IMR-90 (cell line): Measurements from ENCODE around the gene HASPIN. TPM values are rescaled to one million over a fixed set of nuclear protein-coding genes. Genes with fewer than 3 reads are reported as not detected.

ENCODE experiments used
- ATAC-seq: fragments of 200-7000 bp; cut with Tn5 transposase; 2 replicates; pipeline ENCODE4 v1.9.1; 2020; ENCODE audit warnings: low read depth, mild to moderate bottlenecking, moderate library complexity
- BruUV-seq: library from RNA; stranded (reverse); fragments of 400-500 nt; replicated peaks from 2 replicates; lab custom pipeline; 2021; lab: Mats Ljungman, UMichigan
- CTCF ChIA-PET: fragments of 300-600 bp; formaldehyde crosslinking; extraction: SDS; loops from one replicate; lab custom pipeline; 2021; ENCODE audit warnings: antibody characterized with exemption; lab: Yijun Ruan, JAX
- POLR2A ChIA-PET: fragments of 300-600 bp; sonication (Branson Sonifier 250); formaldehyde crosslinking; loops from one replicate; lab custom pipeline; 2022; ENCODE audit warnings: antibody characterized with exemption; ENCODE audit not compliant: unreplicated experiment; lab: Charles Lee
- DNase-seq: peaks from one replicate; pipeline ENCODE4 v3.0.0; 2013
- H2AFZ ChIP-seq: replicated peaks from 2 replicates; pipeline ENCODE3; 2013; ENCODE audit warnings: low read length, mild to moderate bottlenecking; ENCODE audit not compliant: poor library complexity
- H2AK5ac ChIP-seq: 2 replicates; pipeline ENCODE4 v1.6.1; 2013; ENCODE audit warnings: low read depth, low read length, inconsistent platforms
- H2AK9ac ChIP-seq: replicated peaks from 2 replicates; pipeline ENCODE3; 2013; ENCODE audit warnings: mild to moderate bottlenecking, low read depth, low read length, moderate library complexity; ENCODE audit not compliant: poor library complexity
- H2BK120ac ChIP-seq: 2 replicates; pipeline ENCODE4 v1.6.1; 2013; ENCODE audit warnings: low read depth, low read length, inconsistent platforms
- H2BK15ac ChIP-seq: 3 replicates; pipeline ENCODE4 v1.6.1; 2013; ENCODE audit warnings: low read depth, low read length, inconsistent platforms
- H2BK20ac ChIP-seq: 2 replicates; pipeline ENCODE4 v1.6.1; 2013; ENCODE audit warnings: low read depth, mild to moderate bottlenecking, inconsistent platforms, low read length, moderate library complexity
- H2BK5ac ChIP-seq: 2 replicates; pipeline ENCODE4 v1.6.1; 2013; ENCODE audit warnings: mild to moderate bottlenecking, low read depth, low read length, inconsistent platforms; ENCODE audit not compliant: poor library complexity, severe bottlenecking
- H3K14ac ChIP-seq: replicated peaks from 2 replicates; pipeline ENCODE4 v1.6.1; 2013; ENCODE audit warnings: low read depth, low read length, inconsistent platforms
- H3K18ac ChIP-seq: 2 replicates; pipeline ENCODE4 v1.6.1; 2013; ENCODE audit warnings: low read depth, low read length, control low read depth
- H3K23ac ChIP-seq: 2 replicates; pipeline ENCODE4 v1.6.1; 2013; ENCODE audit warnings: low read depth, low read length, inconsistent platforms
- H3K27ac ChIP-seq: 2 replicates; pipeline ENCODE4 v1.5.1; 2013; ENCODE audit warnings: mild to moderate bottlenecking, control low read depth, low read length; ENCODE audit not compliant: insufficient read depth
- H3K27me3 ChIP-seq: 2 replicates; pipeline ENCODE4 v1.6.1; 2013; ENCODE audit warnings: low read length; ENCODE audit not compliant: control insufficient read depth, insufficient read depth
- H3K36me3 ChIP-seq: 2 replicates; pipeline ENCODE4 v1.6.1; 2013; ENCODE audit warnings: low read length, mixed read lengths; ENCODE audit not compliant: control insufficient read depth, insufficient read depth
- H3K4ac ChIP-seq: 2 replicates; pipeline ENCODE4 v1.6.1; 2013; ENCODE audit warnings: low read depth, low read length, inconsistent platforms
- H3K4me1 ChIP-seq: 2 replicates; pipeline ENCODE4 v1.6.1; 2013; ENCODE audit warnings: low read length, mixed read lengths; ENCODE audit not compliant: control insufficient read depth, insufficient read depth
- H3K4me2 ChIP-seq: 2 replicates; pipeline ENCODE4 v1.6.1; 2013; ENCODE audit warnings: low read depth, mild to moderate bottlenecking, control low read depth, low read length, moderate library complexity
- H3K4me3 ChIP-seq: 2 replicates; pipeline ENCODE4 v1.5.1; 2013; ENCODE audit warnings: low read depth, mild to moderate bottlenecking, control low read depth, low read length, moderate library complexity; ENCODE audit not compliant: insufficient read depth
- H3K56ac ChIP-seq: 2 replicates; pipeline ENCODE4 v1.6.1; 2013; ENCODE audit warnings: low read length, inconsistent platforms; ENCODE audit not compliant: insufficient read depth; ENCODE audit errors: extremely low read depth
- H3K79me1 ChIP-seq, 2 experiments: 2 replicates each; pipeline ENCODE4 v1.6.1; 2013; ENCODE audit warnings: low read length in 2 of 2, inconsistent platforms in 1 of 2, low read depth in 1 of 2
- H3K9ac ChIP-seq: 2 replicates; pipeline ENCODE4 v1.6.1; 2013; ENCODE audit warnings: low read depth, low read length, control low read depth
- H3K9me1 ChIP-seq: 2 replicates; pipeline ENCODE4 v1.6.1; 2013; ENCODE audit warnings: low read length, inconsistent platforms; ENCODE audit not compliant: insufficient read depth
- H3K9me3 ChIP-seq: 2 replicates; pipeline ENCODE4 v1.6.1; 2013; ENCODE audit warnings: low read length; ENCODE audit not compliant: control insufficient read depth, insufficient read depth
- H4K20me1 ChIP-seq: 2 replicates; pipeline ENCODE4 v1.6.1; 2013; ENCODE audit warnings: low read length, inconsistent platforms; ENCODE audit not compliant: insufficient read depth
- H4K5ac ChIP-seq: 2 replicates; pipeline ENCODE4 v1.6.1; 2013; ENCODE audit warnings: mild to moderate bottlenecking, low read depth, low read length, control low read depth
- H4K8ac ChIP-seq, 2 experiments: 2 replicates each; pipeline ENCODE4 v1.6.1; 2013; ENCODE audit warnings: low read depth in 2 of 2, low read length in 2 of 2, control low read depth in 1 of 2, inconsistent platforms in 1 of 2
- H4K91ac ChIP-seq: 2 replicates; pipeline ENCODE4 v1.6.1; 2013; ENCODE audit warnings: low read depth, low read length, inconsistent platforms; ENCODE audit not compliant: insufficient read depth
- BHLHE40 ChIP-seq: fragments of 150-350 bp; IDR thresholded peaks from 2 replicates; pipeline ENCODE4 v1.6.1; 2016; ENCODE audit warnings: mild to moderate bottlenecking, low read depth, low read length
- CEBPB ChIP-seq: IDR thresholded peaks from 2 replicates; pipeline ENCODE4 v1.6.1; 2012; ENCODE audit warnings: low read depth, low read length, improper control_type of control experiment
- CHD1 ChIP-seq: IDR thresholded peaks from 2 replicates; pipeline ENCODE4 v1.6.1; 2012; ENCODE audit warnings: low read depth, low read length, improper control_type of control experiment
- CTCF ChIP-seq: conservative IDR thresholded peaks from 2 replicates; pipeline ENCODE4 v1.5.1; 2012; ENCODE audit warnings: mild to moderate bottlenecking, low read depth, low read length, improper control_type of control experiment
- ELK1 ChIP-seq: fragments of 150-350 bp; IDR thresholded peaks from 2 replicates; pipeline ENCODE4 v1.6.1; 2016; ENCODE audit warnings: low read depth, mild to moderate bottlenecking, low read length, moderate library complexity, borderline replicate concordance
- FOS ChIP-seq: fragments of 150-350 bp; IDR thresholded peaks from 2 replicates; pipeline ENCODE4 v1.6.1; 2016; ENCODE audit warnings: low read depth, low read length
- MAFK ChIP-seq: IDR thresholded peaks from 2 replicates; pipeline ENCODE4 v1.6.1; 2012; ENCODE audit warnings: low read depth, low read length, improper control_type of control experiment
- MAZ ChIP-seq: IDR thresholded peaks from 2 replicates; pipeline ENCODE4 v1.6.1; 2012; ENCODE audit warnings: low read depth, mild to moderate bottlenecking, low read length, improper control_type of control experiment, moderate library complexity, borderline replicate concordance
- MXI1 ChIP-seq: IDR thresholded peaks from 2 replicates; pipeline ENCODE4 v1.6.1; 2012; ENCODE audit warnings: low read depth, mild to moderate bottlenecking, low read length, moderate library complexity, borderline replicate concordance
- NFE2L2 ChIP-seq: fragments of 150-350 bp; IDR thresholded peaks from 2 replicates; pipeline ENCODE4 v1.6.1; 2016; ENCODE audit warnings: low read depth, mild to moderate bottlenecking, low read length
- POLR2A ChIP-seq: IDR thresholded peaks from 2 replicates; pipeline ENCODE4 v1.6.1; 2012; ENCODE audit warnings: mild to moderate bottlenecking, low read depth, low read length
- RAD21 ChIP-seq: IDR thresholded peaks from 2 replicates; pipeline ENCODE4 v1.6.1; 2012; ENCODE audit warnings: low read length, improper control_type of control experiment
- RCOR1 ChIP-seq: IDR thresholded peaks from 2 replicates; pipeline ENCODE4 v1.6.1; 2012; ENCODE audit warnings: mild to moderate bottlenecking, low read length, improper control_type of control experiment; ENCODE audit not compliant: insufficient replicate concordance
- RFX5 ChIP-seq: IDR thresholded peaks from 2 replicates; pipeline ENCODE4 v1.8.0; 2012; ENCODE audit warnings: low read depth, mild to moderate bottlenecking, low read length, moderate library complexity
- SMC3 ChIP-seq: fragments of 150-350 bp; IDR thresholded peaks from 2 replicates; pipeline ENCODE4 v1.6.1; 2016; ENCODE audit warnings: low read depth, mild to moderate bottlenecking, antibody characterized with exemption, low read length, moderate library complexity
- USF2 ChIP-seq: fragments of 150-350 bp; IDR thresholded peaks from 2 replicates; pipeline ENCODE4 v1.6.1; 2017; ENCODE audit warnings: mild to moderate bottlenecking, antibody characterized with exemption, low read length, low read depth
- WGBS, 2 experiments: methylation state at CpG; one replicate each; pipeline versions ENCODE4 v1.1.5 to v1.1.7; 2013; ENCODE audit warnings: missing lambda C conversion rate in 2 of 2; ENCODE audit not compliant: insufficient read length in 1 of 2; ENCODE audit errors: extremely low coverage in 2 of 2; 5-methylcytosine and 5-hydroxymethylcytosine counted together
- dilution Hi-C: fragments of 300-500 bp; cut with HindIII; formaldehyde crosslinking; loops from one replicate; pipeline ENCODE4 v1.14.3; 2018; ENCODE audit warnings: low sequenced_read_pairs; ENCODE audit not compliant: unreplicated experiment
- in situ Hi-C: fragments of 300-500 bp; cut with MboI; formaldehyde crosslinking; loops from 3 replicates; pipeline ENCODE4 v1.14.3; 2019; ENCODE audit warnings: low sequenced_read_pairs, inconsistent platforms, mixed read lengths
- intact Hi-C: fragments of 100-400 bp; cut with micrococcal nuclease; formaldehyde crosslinking; loops from 2 replicates; pipeline ENCODE4 v1.10.0; 2022
- polyA plus RNA-seq, 3 experiments: library from polyadenylated mRNA; depleted of rRNA; stranded (reverse); fragments of >200 nt; gene quantifications; 2 replicates each; pipeline ENCODE4 v1.2.3, GENCODE V29; 2012; ENCODE audit warnings: low replicate concordance in 1 of 3
- total RNA-seq: library from RNA; depleted of rRNA; stranded (reverse); fragments of >200 nt; gene quantifications from 2 replicates; pipeline ENCODE4 v1.2.3, GENCODE V29; 2012

Gene HASPIN
- total and polyA plus RNA-seq, 2 of the 4 experiments (the other 2 are of a cell fraction): 2.2 to 4.3 TPM

GRCh38 chr17:3699951-3700350 is 23.8 kb upstream of the HASPIN start:
- in situ Hi-C loops: no loop called here
- CTCF ChIA-PET: no interaction called here
- H4K20me1 ChIP-seq: no peaks in the 10 kb centered on the region

More at GRCh38 chr17:3699951-3700350, 23.8 kb upstream of the HASPIN start:
- no peak overlapping the region for H2AK5ac ChIP-seq
- no peak overlapping the region for H3K18ac ChIP-seq
- H3K4me2 ChIP-seq: no peak overlapping the region
- TF ChIP-seq POLR2A: no peak
- no peak for TF ChIP-seq CHD1
- no peak for TF ChIP-seq RFX5
- no peak for TF ChIP-seq ELK1
- TF ChIP-seq MAFK: no peak
- no peak for TF ChIP-seq SMC3
- no peak for TF ChIP-seq MXI1
- TF ChIP-seq BHLHE40: no peak
- no peak for TF ChIP-seq RAD21
- TF ChIP-seq NFE2L2: no peak
- no peak for TF ChIP-seq MAZ
- no peak for TF ChIP-seq CEBPB
- TF ChIP-seq USF2: no peak
- no peak for TF ChIP-seq FOS
- TF ChIP-seq RCOR1: no peak
- TF ChIP-seq CTCF: no peak
- H3K9ac ChIP-seq: no peak overlapping the region
- no peak overlapping the region for H2BK20ac ChIP-seq
- dilution Hi-C loops: no loop called here
- H2AK9ac ChIP-seq: no peak overlapping the region
- H3K56ac ChIP-seq: no peak overlapping the region
- H3K36me3 ChIP-seq: no peaks in the 10 kb centered on the region
- DNase-seq: no peak
- intact Hi-C loops: no loop called here
- peaks cover 16% of the 10 kb centered on the region for H3K9me3 ChIP-seq
- no peak overlapping the region for H2BK15ac ChIP-seq
- H3K4me3 ChIP-seq: no peak overlapping the region
- H2BK5ac ChIP-seq: no peak overlapping the region
- H3K27me3 ChIP-seq: peaks cover 9% of the 10 kb centered on the region
- ATAC-seq: no peak
- no TSS peak for BruUV-seq
- no peak overlapping the region for H3K14ac ChIP-seq
- POLR2A ChIA-PET: no interaction called here
- H3K23ac ChIP-seq: no peak overlapping the region
- no peak overlapping the region for H4K91ac ChIP-seq
- WGBS, 2 experiments: no CpG with 5 or more reads among the region's 4 CpGs
- no peak overlapping the region for H3K4ac ChIP-seq
- no peak overlapping the region for H2BK120ac ChIP-seq
- H3K9me1 ChIP-seq: no peaks in the 10 kb centered on the region
- no peaks in the 10 kb centered on the region for H3K79me1 ChIP-seq
- H3K27ac ChIP-seq: no peak overlapping the region
- H3K4me1 ChIP-seq: 0 out of 2 replicates have a peak, but pooled peaks cover 2% of the 10 kb centered on the region
- no peak overlapping the region for H4K5ac ChIP-seq
- no peak overlapping the region for H4K8ac ChIP-seq
- no peak overlapping the region for H2AFZ ChIP-seq
